Esophagus muscularis mucosa (tissue), 4 donors: ENCODE data around the gene ZCCHC8. TPM values are rescaled to one million over a fixed set of nuclear protein-coding genes. Genes with fewer than 3 reads are reported as not detected.
A peak's percentile ranks its signal among the peaks of the same experiment; 100 is the strongest.
"Not testable (repeated sequence)": the region's sequence is repeated elsewhere in the genome, so short reads cannot be mapped to it uniquely, and the experiment has no call there.

ENCODE experiments used
- DNase-seq: peaks from one replicate; pipeline ENCODE4 v3.0.0-alpha.2; 2017; ENCODE audit errors: extremely low spot score
- H3K27ac ChIP-seq, 4 donors: fragments of 200-600 bp; sonication (generic); replicated peaks in 1 of 4; 1 replicate in 3 of 4; 2 replicates in 1 of 4; pipeline ENCODE4 v1.5.1; 2016 to 2019; ENCODE audit warnings: mild to moderate bottlenecking in 1 of 4
- H3K27me3 ChIP-seq, 4 donors: fragments of 200-600 bp; sonication (generic); one replicate each; pipeline versions ENCODE4 v1.5.1 to v1.6.0; 2016 to 2019
- H3K36me3 ChIP-seq, 4 donors: fragments of 200-600 bp; sonication (generic); one replicate each; pipeline ENCODE4 v1.5.1; 2016 to 2019
- H3K4me1 ChIP-seq, 4 donors: fragments of 200-600 bp; sonication (generic); one replicate each; pipeline ENCODE4 v1.5.1; 2016 to 2019
- H3K4me3 ChIP-seq, 4 donors: fragments of 200-600 bp; sonication (generic); 1 replicate in 2 of 4; 2 replicates in 2 of 4; pipeline ENCODE4 v1.5.1; 2016 to 2019; ENCODE audit warnings: mild to moderate bottlenecking in 4 of 4, moderate library complexity in 1 of 4
- H3K9me3 ChIP-seq, 4 donors: fragments of 200-600 bp; sonication (generic); 1 replicate in 3 of 4; 2 replicates in 1 of 4; pipeline ENCODE4 v1.5.1; 2016 to 2019
- CTCF ChIP-seq, 3 experiments: fragments of 200-600 bp in 2 of 3; fragments of 450-650 bp in 1 of 3; sonication (generic) in 2 of 3; IDR thresholded peaks; one replicate each; pipeline ENCODE4 v1.5.1; 2017 to 2019; ENCODE audit warnings: antibody characterized with exemption in 3 of 3, mild to moderate bottlenecking in 2 of 3, moderate library complexity in 1 of 3
- EP300 ChIP-seq: sonication (generic); formaldehyde crosslinking; IDR thresholded peaks from one replicate; pipeline ENCODE4 v1.6.1; 2017; ENCODE audit warnings: antibody characterized with exemption
- POLR2A ChIP-seq: fragments of 450-650 bp; IDR thresholded peaks from one replicate; pipeline ENCODE4 v1.6.1; 2017; ENCODE audit warnings: antibody characterized with exemption, moderate library complexity, mild to moderate bottlenecking, low read depth
- POLR2AphosphoS5 ChIP-seq, 2 donors: sonication (generic); formaldehyde crosslinking; IDR thresholded peaks; one replicate each; pipeline ENCODE4 v1.6.1; 2017; ENCODE audit warnings: antibody characterized with exemption in 2 of 2
- WGBS: methylation state at CpG from one replicate; pipeline ENCODE4 v1.1.5; 2018; 5-methylcytosine and 5-hydroxymethylcytosine counted together
- intact Hi-C: fragments of 100-400 bp; cut with DNase I; formaldehyde crosslinking; loops from one replicate; pipeline ENCODE4 v1.15.1; 2023
- total RNA-seq, 4 donors: library from RNA; depleted of rRNA; stranded (reverse); fragments of >200 nt; gene quantifications; one replicate each; pipeline versions ENCODE4 v1.1.0 to v1.2.1, GENCODE V29; 2016

ZCCHC8 gene
- total RNA-seq, 4 donors from 2014 or later, result 12.1 to 19.1 (median 14.1) TPM

- DNase-seq, result no peak
- Histone ChIP-seq H3K4me1 (no peaks in the 10 kb centered on the region), H3K27ac (no peak overlapping the region), H3K9me3 (no peaks in the 10 kb centered on the region), H3K36me3 (no peaks in the 10 kb centered on the region), H3K4me3 (no peak overlapping the region), H3K27me3 (no peaks in the 10 kb centered on the region)
- WGBS, result 78% methylated on average over 6 of the region's 6 CpGs
- TF ChIP-seq POLR2AphosphoS5 (IDR thresholded peaks at IDR 0.05) (no peak), CTCF (IDR thresholded peaks at IDR 0.05) (no peak), EP300 (no peak), POLR2A (no peak)
- intact Hi-C loops, result no loop called here
These were observed 46.0 kb downstream of the ZCCHC8 start for GRCh38 chr12:122454739-122455138.

- H3K27me3 ChIP-seq, result no peaks in the 10 kb centered on the region
- DNase-seq, result no peak
- H3K4me1 ChIP-seq, result no peaks in the 10 kb centered on the region
- no peak overlapping the region for H3K27ac ChIP-seq
- intact Hi-C loops, result no loop called here
- no peaks in the 10 kb centered on the region for H3K9me3 ChIP-seq
- H3K36me3 ChIP-seq, result no peaks in the 10 kb centered on the region
- TF ChIP-seq CTCF (IDR thresholded peaks at IDR 0.05), result no peak
- WGBS, result 92% methylated on average over 12 of the region's 12 CpGs
- H3K4me3 ChIP-seq, result no peak overlapping the region
These were observed 46.4 kb downstream of the ZCCHC8 start for GRCh38 chr12:122454250-122454721.

- TF ChIP-seq EP300, result no peak
- TF ChIP-seq CTCF (IDR thresholded peaks at IDR 0.05), result no peak
- no peak for TF ChIP-seq POLR2AphosphoS5 (IDR thresholded peaks at IDR 0.05)
- TF ChIP-seq POLR2A, result no peak
- Histone ChIP-seq H3K9me3 (no peaks in the 10 kb centered on the region), H3K36me3 (no peaks in the 10 kb centered on the region), H3K4me1 (no peaks in the 10 kb centered on the region), H3K27ac (no peak overlapping the region), H3K27me3 (no peaks in the 10 kb centered on the region), H3K4me3 (no peak overlapping the region)
- 76% methylated on average over 11 of the region's 11 CpGs for WGBS
- intact Hi-C loops, result no loop called here
- DNase-seq, result no peak
These were observed 47.9 kb downstream of the ZCCHC8 start for GRCh38 chr12:122452701-122453285.

- Histone ChIP-seq H3K27me3 (no peaks in the 10 kb centered on the region), H3K9me3 (no peaks in the 10 kb centered on the region), H3K27ac (no peak overlapping the region), H3K36me3 (no peaks in the 10 kb centered on the region), H3K4me1 (no peaks in the 10 kb centered on the region), H3K4me3 (no peak overlapping the region)
- TF ChIP-seq POLR2AphosphoS5 (IDR thresholded peaks at IDR 0.05), result peak in 1 of 2 donors; percentile 14
- no peak for TF ChIP-seq CTCF (IDR thresholded peaks at IDR 0.05)
- TF ChIP-seq POLR2A, result no peak
- TF ChIP-seq EP300, result no peak
- intact Hi-C loops, result no loop called here
- no peak for DNase-seq
- WGBS, result 95% methylated on average over 2 of the region's 2 CpGs
These were observed 51.4 kb downstream of the ZCCHC8 start for GRCh38 chr12:122449317-122449716.

GRCh38 chr12:122447825-122448224 is 52.9 kb downstream of the ZCCHC8 start:
- H3K27ac ChIP-seq, H3K4me1 ChIP-seq, H3K4me3 ChIP-seq, DNase-seq, H3K36me3 ChIP-seq, H3K9me3 ChIP-seq, H3K27me3 ChIP-seq, intact Hi-C loops: not testable (repeated sequence)
- WGBS, result 92% methylated on average over 3 of the region's 3 CpGs

GRCh38 chr12:122446390-122446789 is 54.3 kb downstream of the ZCCHC8 start:
- 83% methylated on average over 6 of the region's 6 CpGs for WGBS
- DNase-seq, H3K36me3 ChIP-seq, H3K27ac ChIP-seq, H3K9me3 ChIP-seq, H3K4me3 ChIP-seq, H3K4me1 ChIP-seq, intact Hi-C loops, H3K27me3 ChIP-seq: not testable (repeated sequence)

GRCh38 chr12:122444071-122444470 is 56.7 kb downstream of the ZCCHC8 start:
- H3K4me1 ChIP-seq, H3K9me3 ChIP-seq, H3K36me3 ChIP-seq, DNase-seq, intact Hi-C loops, H3K27ac ChIP-seq, H3K4me3 ChIP-seq, H3K27me3 ChIP-seq: not testable (repeated sequence)
- 94% methylated on average over 5 of the region's 5 CpGs for WGBS

- peaks cover 0 to 14% (median 12%) of the 10 kb centered on the region in 4 donors for H3K4me1 ChIP-seq
- H3K4me3 ChIP-seq, DNase-seq, H3K36me3 ChIP-seq, H3K9me3 ChIP-seq, H3K27me3 ChIP-seq, intact Hi-C loops, H3K27ac ChIP-seq: not testable (repeated sequence)
- WGBS, result 96% methylated on average over 8 of the region's 8 CpGs
These were observed 61.9 kb downstream of the ZCCHC8 start for GRCh38 chr12:122438822-122439221.
